DOHH2 (cell line): ENCODE results near the gene ST7.

Experiments used
- H3F3A ChIP-seq: fragments of 200-600 bp; sonication (generic), shearing (Covaris generic); 2 replicates; pipeline ENCODE4 v1.6.0; 2016; ENCODE audit warnings: antibody characterized with exemption, mild to moderate bottlenecking; ENCODE audit not compliant: control insufficient read depth, insufficient read depth
- H3K27ac ChIP-seq: fragments of 200-600 bp; sonication (generic); 2 replicates; pipeline ENCODE4 v1.5.1; 2014; ENCODE audit warnings: low read depth, mild to moderate bottlenecking, low read length, moderate library complexity
- H3K27me3 ChIP-seq: fragments of 200-600 bp; sonication (generic); 2 replicates; pipeline ENCODE4 v1.6.1; 2014; ENCODE audit warnings: mild to moderate bottlenecking, low read length, mixed read lengths; ENCODE audit not compliant: control insufficient read depth
- H3K36me3 ChIP-seq: fragments of 200-600 bp; sonication (generic); 2 replicates; pipeline ENCODE4 v1.6.1; 2014; ENCODE audit warnings: mild to moderate bottlenecking, low read length, moderate library complexity, mixed read lengths; ENCODE audit not compliant: control insufficient read depth
- H3K4me1 ChIP-seq: fragments of 200-600 bp; sonication (generic); 2 replicates; pipeline ENCODE4 v1.6.1; 2014; ENCODE audit warnings: mild to moderate bottlenecking, low read length, mixed read lengths; ENCODE audit not compliant: control insufficient read depth
- H3K4me2 ChIP-seq: fragments of 200-600 bp; sonication (generic); 2 replicates; pipeline ENCODE4 v1.6.0; 2014; ENCODE audit warnings: mild to moderate bottlenecking, low read length, moderate library complexity
- H3K4me3 ChIP-seq: fragments of 200-600 bp; sonication (generic); 2 replicates; pipeline ENCODE4 v1.5.1; 2014; ENCODE audit warnings: mild to moderate bottlenecking, low read length, mixed read lengths
- H3K79me2 ChIP-seq: fragments of 200-600 bp; sonication (generic); 2 replicates; pipeline ENCODE4 v1.6.1; 2014; ENCODE audit warnings: mild to moderate bottlenecking, low read length, mixed read lengths; ENCODE audit not compliant: control insufficient read depth
- H3K9me2 ChIP-seq: fragments of 200-600 bp; sonication (generic); replicated peaks from 2 replicates; pipeline ENCODE4 v1.6.1; 2014; ENCODE audit warnings: mild to moderate bottlenecking, low read length, mixed read lengths; ENCODE audit not compliant: control insufficient read depth
- H3K9me3 ChIP-seq: fragments of 200-600 bp; sonication (generic); 2 replicates; pipeline ENCODE4 v1.6.1; 2014; ENCODE audit warnings: antibody characterized with exemption, low read length, mixed read lengths; ENCODE audit not compliant: control insufficient read depth, insufficient read depth
- H4K20me1 ChIP-seq: fragments of 200-600 bp; sonication (generic); 2 replicates; pipeline ENCODE4 v1.6.0; 2014; ENCODE audit warnings: low read depth, mild to moderate bottlenecking, antibody characterized with exemption, low read length, moderate library complexity; ENCODE audit not compliant: control insufficient read depth, insufficient read depth
- CTCF ChIP-seq: fragments of 200-600 bp; sonication (generic); IDR thresholded peaks from one replicate; pipeline ENCODE4 v1.5.1; 2014; ENCODE audit warnings: antibody characterized with exemption, mild to moderate bottlenecking, low read depth, low read length; ENCODE audit not compliant: poor library complexity, severe bottlenecking
- EZH2phosphoT487 ChIP-seq: fragments of 200-600 bp; sonication (generic); IDR thresholded peaks from 2 replicates; pipeline ENCODE4 v1.6.1; 2017; ENCODE audit warnings: borderline replicate concordance, mild to moderate bottlenecking, antibody characterized with exemption, low read length, moderate library complexity, mixed read lengths

Gene ST7

GRCh38 chr7:117212969-117213877, 259.9 kb downstream of the ST7 start:
- H3K27ac ChIP-seq, result no peak overlapping the region

GRCh38 chr7:117216010-117216409, 262.7 kb downstream of the ST7 start:
- Histone ChIP-seq H3F3A (no peaks in the 10 kb centered on the region), H3K4me2 (no peak overlapping the region), H3K27me3 (no peaks in the 10 kb centered on the region), H3K9me3 (no peaks in the 10 kb centered on the region), H3K27ac (no peak overlapping the region), H3K79me2 (no peaks in the 10 kb centered on the region), H3K9me2 (no peaks in the 10 kb centered on the region), H3K36me3 (no peaks in the 10 kb centered on the region), H4K20me1 (no peaks in the 10 kb centered on the region), H3K4me3 (no peak overlapping the region), H3K4me1 (no peaks in the 10 kb centered on the region)
- TF ChIP-seq CTCF (no peak), EZH2phosphoT487 (no peak)

More at GRCh38 chr7:117212969-117213877, 259.9 kb downstream of the ST7 start:
- no peaks in the 10 kb centered on the region for H3F3A ChIP-seq
- H3K4me2 ChIP-seq, result no peak overlapping the region
- H3K9me3 ChIP-seq, result no peaks in the 10 kb centered on the region
- no peaks in the 10 kb centered on the region for H3K4me1 ChIP-seq
- no peaks in the 10 kb centered on the region for H3K36me3 ChIP-seq
- no peaks in the 10 kb centered on the region for H4K20me1 ChIP-seq
- H3K27me3 ChIP-seq, result no peaks in the 10 kb centered on the region
- H3K79me2 ChIP-seq, result no peaks in the 10 kb centered on the region
- H3K4me3 ChIP-seq, result no peak overlapping the region
- TF ChIP-seq CTCF, result peak; percentile 96
- no peak for TF ChIP-seq EZH2phosphoT487
- H3K9me2 ChIP-seq, result no peaks in the 10 kb centered on the region

GRCh38 chr7:117216436-117217069, 263.3 kb downstream of the ST7 start:
- Histone ChIP-seq H3K9me2 (no peaks in the 10 kb centered on the region), H3K27me3 (no peaks in the 10 kb centered on the region), H3K79me2 (no peaks in the 10 kb centered on the region), H3K4me2 (no peak overlapping the region), H4K20me1 (no peaks in the 10 kb centered on the region), H3F3A (no peaks in the 10 kb centered on the region), H3K9me3 (no peaks in the 10 kb centered on the region), H3K4me3 (no peak overlapping the region), H3K36me3 (no peaks in the 10 kb centered on the region), H3K4me1 (no peaks in the 10 kb centered on the region), H3K27ac (no peak overlapping the region)
- TF ChIP-seq CTCF (no peak), EZH2phosphoT487 (no peak)
